NB4 (cell line): ENCODE measurements around the gene PER3.
"Not testable (repeated sequence)": the region's sequence is repeated elsewhere in the genome, so short reads cannot be mapped to it uniquely, and the experiment has no call there.

Source experiments
- DNase-seq: peaks from one replicate; pipeline ENCODE4 v3.0.0; 2010; ENCODE audit warnings: low read depth
- H3K4me3 ChIP-seq: one replicate; pipeline ENCODE4 v1.5.1; 2011; ENCODE audit warnings: mild to moderate bottlenecking, low read depth, low read length, moderate library complexity
- CTCF ChIP-seq: IDR thresholded peaks from one replicate; pipeline ENCODE4 v1.5.1; 2012; ENCODE audit warnings: low read depth, low read length
- MAX ChIP-seq: IDR thresholded peaks from 2 replicates; pipeline ENCODE4 v1.6.1; 2011; ENCODE audit warnings: low read depth, low read length
- MYC ChIP-seq: IDR thresholded peaks from 2 replicates; pipeline ENCODE4 v1.6.1; 2011; ENCODE audit warnings: low read depth, low read length
- POLR2A ChIP-seq: IDR thresholded peaks from 2 replicates; pipeline ENCODE4 v1.6.1; 2011; ENCODE audit warnings: mild to moderate bottlenecking; ENCODE audit not compliant: insufficient read length; ENCODE audit errors: extremely low read depth

The PER3 gene

GRCh38 chr1:7786795-7787194 is 2.7 kb downstream of the PER3 start:
- TF ChIP-seq MAX (no peak), CTCF (no peak), POLR2A (no peak), MYC (no peak)
- H3K4me3 ChIP-seq: no peak overlapping the region
- DNase-seq: peak; percentile 35

GRCh38 chr1:7789828-7790227 is 5.7 kb downstream of the PER3 start:
- H3K4me3 ChIP-seq: no peak overlapping the region
- no peak for DNase-seq

GRCh38 chr1:7791027-7791426 is 6.9 kb downstream of the PER3 start:
- not testable (repeated sequence) for H3K4me3 ChIP-seq, DNase-seq

More at GRCh38 chr1:7789828-7790227, 5.7 kb downstream of the PER3 start:
- TF ChIP-seq CTCF: no peak
- no peak for TF ChIP-seq POLR2A
- no peak for TF ChIP-seq MYC
- no peak for TF ChIP-seq MAX

GRCh38 chr1:7795406-7795805 is 11.3 kb downstream of the PER3 start:
- TF ChIP-seq MYC (no peak), CTCF (no peak), POLR2A (no peak)
- H3K4me3 ChIP-seq: no peak overlapping the region
- no peak for DNase-seq

- no peak for DNase-seq
- TF ChIP-seq MYC (no peak), POLR2A (no peak), CTCF (no peak), MAX (no peak)
These were observed 21.4 kb downstream of the PER3 start for GRCh38 chr1:7805460-7805859.

GRCh38 chr1:7808253-7808844 is 24.3 kb downstream of the PER3 start:
- DNase-seq: peak; percentile 55
- H3K4me3 ChIP-seq: no peak overlapping the region
- TF ChIP-seq CTCF: no peak
- no peak for TF ChIP-seq MYC
- no peak for TF ChIP-seq POLR2A
- TF ChIP-seq MAX: no peak

More at GRCh38 chr1:7805460-7805859, 21.4 kb downstream of the PER3 start:
- no peak overlapping the region for H3K4me3 ChIP-seq
